HG02571 (cell line): ENCODE measurements around the gene CAMK1D.
"Not testable (repeated sequence)": the region's sequence is repeated elsewhere in the genome, so short reads cannot be mapped to it uniquely, and the experiment has no call there.

Experiments
- ATAC-seq: cut with Tn5 transposase; IDR thresholded peaks from one replicate; pipeline ENCODE4 v1.9.1; 2021; ENCODE audit warnings: mild to moderate bottlenecking, moderate library complexity; ENCODE audit not compliant: unreplicated experiment

Gene CAMK1D

DNA sequence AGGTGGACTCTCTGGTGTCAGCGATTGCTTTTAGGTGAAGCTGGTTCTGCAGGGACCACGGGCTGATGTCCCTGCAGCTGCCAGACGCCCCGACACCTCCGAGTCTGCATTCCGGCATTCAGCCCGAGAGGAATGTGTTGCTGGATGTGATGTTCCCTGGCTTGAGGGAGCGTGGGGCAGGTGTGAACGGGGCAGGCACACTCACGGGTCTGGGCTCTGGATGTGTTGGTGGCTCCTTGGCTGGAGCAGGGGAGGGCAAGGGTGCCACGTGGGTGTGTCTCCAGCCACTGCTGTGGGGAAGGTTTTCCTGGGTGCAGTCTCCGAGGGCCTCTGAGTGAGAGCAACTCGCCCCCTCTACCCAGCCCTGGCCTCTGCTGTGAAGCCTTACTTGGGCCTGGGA lies 140.5 kb downstream of the CAMK1D start:
- ATAC-seq, result no peak

DNA sequence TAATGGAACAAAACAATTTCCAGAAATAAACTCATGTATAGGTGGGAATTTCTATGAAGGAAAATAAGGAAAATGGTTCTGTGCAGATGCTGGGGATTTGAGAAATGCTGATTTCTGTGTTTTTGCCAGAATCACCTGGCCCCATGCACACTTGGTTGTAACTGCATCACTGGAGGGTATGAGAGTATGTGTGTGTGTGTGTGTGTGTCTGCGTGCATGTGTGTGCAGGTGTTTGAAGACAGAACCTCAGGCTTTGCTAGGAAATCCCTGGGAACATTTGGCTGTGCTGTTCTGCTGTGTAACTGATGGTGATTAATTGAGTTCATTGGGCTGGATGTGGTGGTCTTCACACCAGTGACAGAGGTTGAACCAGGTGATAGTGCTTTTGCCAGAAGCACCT lies 141.6 kb downstream of the CAMK1D start:
- ATAC-seq, result no peak

DNA sequence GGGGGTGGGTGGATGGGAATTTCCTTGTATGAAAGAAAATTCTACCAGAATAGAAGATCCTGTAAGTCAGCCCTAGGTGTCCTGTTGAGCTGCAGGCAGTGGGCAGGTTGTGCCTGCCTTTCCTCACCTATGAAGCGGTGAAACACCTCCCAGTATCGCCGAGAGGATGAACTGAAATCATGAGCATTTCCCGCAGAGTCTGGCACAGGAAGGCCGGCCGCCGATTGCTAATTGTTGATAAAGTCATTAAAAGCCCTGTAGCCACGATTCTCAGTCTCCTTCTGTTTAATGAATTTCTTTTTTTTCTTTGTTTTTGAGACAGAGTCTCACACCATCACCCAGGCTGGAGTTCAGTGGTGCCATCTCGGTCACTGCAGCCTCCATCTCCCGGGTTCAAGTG lies 142.1 kb downstream of the CAMK1D start:
- no peak for ATAC-seq

DNA sequence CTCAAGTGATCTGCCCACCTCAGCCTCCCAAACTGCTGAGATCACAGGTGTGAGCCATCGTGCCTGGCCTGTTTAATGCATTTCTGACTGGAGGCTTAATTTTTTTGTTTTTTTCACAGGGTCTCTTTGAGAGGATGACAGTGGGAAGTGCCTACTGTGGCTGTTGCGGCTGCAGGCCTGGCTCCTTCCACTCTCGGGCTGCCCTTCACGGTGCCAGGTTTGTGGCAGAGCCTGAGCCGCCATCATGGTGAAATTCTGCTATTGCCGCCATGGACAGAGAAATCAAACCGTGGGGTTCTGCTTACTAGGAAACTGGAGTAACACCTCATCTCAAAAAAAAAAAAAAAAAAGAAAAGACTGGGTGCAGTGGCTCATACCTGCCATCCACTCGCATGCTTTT lies 142.7 kb downstream of the CAMK1D start:
- no peak for ATAC-seq

DNA sequence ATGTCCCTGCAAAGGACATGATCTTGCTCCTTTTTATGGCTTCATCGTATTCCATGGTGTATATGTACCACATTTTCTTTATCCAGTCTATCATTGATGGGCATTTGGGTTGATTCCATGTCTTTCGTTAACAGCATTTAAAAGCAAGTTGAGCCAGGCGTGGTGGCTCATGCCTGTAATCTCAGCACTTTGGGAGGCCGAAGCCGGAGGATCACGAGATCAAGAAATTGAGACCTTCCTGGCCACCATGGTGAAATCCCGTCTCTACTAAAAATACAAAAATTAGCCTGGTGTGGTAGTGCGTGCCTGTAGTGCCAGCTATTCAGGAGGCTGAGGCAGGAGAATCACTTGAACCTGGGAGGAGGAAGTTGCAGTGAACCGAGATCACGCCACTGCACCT lies 147.7 kb downstream of the CAMK1D start:
- not testable (repeated sequence) for ATAC-seq

DNA sequence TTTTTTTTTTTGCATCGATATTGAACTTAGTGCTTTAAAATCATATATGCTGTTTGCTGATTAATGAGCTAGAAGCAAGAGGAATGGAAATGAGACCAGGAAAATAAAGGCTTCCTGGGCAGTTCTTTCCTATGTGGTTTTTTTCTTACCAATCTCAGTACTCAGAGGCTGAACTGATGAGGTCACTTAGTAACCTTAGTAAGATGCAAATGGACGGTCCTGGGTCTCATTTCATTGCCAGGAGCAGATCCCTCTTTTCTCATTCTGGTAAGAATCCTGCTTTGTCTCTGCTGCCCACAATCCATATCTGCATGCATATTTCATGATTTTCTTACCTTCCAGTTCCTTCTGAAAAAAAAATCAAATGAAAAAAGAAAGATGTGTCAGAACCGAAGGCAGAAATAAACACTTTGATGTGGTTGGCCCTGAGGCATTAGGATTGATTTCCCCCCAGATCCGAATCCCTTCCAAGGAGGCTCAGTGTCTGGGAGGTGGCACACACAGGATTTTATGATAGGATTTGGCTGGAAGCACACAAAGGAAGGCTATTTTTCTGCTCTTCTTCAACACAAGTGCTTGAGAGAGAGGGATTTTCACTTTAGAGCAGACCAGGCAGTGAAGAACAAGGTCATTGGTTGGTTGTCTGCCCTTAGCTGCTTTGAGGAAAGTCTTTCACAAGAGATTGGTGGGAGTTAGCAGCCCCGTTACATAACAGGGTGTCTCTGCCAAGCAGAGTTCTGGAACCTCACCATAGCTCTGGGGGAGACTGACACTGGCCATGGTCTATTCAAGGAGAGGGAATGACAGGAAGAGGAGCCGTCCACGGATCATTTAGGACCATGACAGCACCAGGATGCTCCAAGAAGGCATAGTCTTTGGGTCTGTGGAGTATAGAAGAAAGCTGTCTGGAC lies 150.0 kb downstream of the CAMK1D start:
- ATAC-seq, result no peak

DNA sequence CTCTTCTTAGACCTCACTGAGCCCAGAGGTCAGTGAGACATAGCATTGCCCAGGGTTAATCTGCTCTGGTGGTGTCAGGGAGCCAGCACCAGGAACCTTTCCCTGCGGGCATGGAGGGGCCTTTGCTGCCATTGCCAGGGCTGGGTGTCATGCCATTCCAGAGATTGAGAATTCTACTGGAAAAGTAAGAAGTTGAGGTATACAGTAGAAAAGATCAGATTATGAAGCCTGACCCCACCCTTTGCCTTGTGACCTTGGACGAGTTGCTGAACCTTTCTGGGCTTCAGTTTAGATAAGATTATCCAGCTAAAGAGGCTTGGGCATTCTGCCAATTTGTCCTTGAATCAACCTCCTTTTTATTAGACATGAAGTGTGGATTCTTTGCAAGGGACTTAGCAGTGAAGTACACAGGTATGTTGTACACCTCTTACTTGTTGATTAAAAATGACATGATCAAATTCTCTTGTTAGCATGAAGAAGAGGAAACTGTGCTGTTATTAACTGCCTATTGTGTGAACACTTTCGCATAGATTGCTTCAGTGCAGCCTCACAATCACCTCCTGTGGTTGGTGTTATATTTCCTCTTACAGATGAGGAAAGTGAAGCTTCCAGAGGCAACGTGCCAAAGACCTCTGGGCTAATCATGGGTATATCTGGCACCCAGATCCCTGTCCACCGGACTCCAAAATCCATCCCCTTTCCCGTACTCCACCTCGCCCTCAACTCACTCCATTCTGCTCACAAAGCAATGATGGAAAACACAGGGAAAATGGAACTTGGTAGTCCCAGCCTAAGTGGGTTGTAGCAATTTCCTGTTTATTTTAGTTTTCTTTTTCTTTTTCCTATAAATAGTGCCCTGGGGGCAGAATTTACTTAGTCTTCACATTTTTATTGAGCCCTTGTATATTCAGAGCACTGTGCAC lies 151.3 kb downstream of the CAMK1D start:
- ATAC-seq, result no peak

DNA sequence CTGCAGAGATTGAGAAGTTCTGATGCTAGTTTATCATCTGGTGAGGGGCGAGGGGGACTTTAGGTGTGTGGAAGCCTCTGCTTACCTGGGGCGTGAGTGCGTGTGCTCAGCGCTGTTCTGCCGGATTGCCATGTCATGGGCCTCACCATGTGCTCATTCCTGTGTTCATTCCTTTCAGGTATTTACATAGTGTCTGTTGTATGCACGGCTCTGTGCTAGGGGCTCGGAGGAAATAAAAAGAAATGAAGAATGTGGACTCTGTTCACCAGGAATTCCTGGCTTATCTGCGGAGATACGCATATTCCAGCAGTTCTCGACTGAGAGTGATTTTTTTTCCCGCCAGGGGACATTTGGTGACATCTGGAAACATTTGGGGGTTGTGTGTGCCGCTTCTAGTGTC lies 152.0 kb downstream of the CAMK1D start:
- no peak for ATAC-seq

DNA sequence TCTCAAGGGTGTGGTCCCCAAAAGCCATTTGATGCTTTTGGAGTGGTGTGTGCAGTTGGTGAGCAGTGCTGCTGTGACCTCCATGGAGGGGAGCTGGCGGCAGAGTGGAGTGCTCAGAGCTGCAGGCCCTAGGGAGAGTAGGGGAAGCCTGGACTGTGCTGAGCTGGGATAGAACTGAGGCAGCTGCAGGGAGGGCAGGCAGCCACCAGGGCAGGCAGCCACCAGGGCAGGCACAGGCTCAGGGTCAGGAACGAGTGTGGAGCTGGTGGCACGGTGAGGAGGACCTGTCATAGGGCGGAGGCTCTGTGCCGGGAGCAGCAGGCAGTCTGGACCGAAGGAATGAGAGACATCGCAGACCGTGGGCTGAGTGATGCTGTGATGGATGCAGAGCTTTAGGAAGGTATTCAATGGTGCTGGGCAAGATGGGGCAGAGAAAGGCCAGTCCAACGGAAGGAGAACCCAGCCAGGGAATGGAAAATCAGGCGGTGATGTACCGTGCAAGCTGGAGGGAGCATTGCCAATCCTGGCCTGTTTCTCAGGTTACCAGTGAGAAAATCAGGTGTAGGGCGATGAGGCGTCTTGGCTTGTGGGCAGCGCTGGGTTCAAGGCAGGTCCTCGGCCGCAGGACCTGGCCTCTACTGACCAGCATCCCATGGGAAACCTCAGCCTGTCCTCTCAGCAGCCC lies 152.6 kb downstream of the CAMK1D start:
- no peak for ATAC-seq

DNA sequence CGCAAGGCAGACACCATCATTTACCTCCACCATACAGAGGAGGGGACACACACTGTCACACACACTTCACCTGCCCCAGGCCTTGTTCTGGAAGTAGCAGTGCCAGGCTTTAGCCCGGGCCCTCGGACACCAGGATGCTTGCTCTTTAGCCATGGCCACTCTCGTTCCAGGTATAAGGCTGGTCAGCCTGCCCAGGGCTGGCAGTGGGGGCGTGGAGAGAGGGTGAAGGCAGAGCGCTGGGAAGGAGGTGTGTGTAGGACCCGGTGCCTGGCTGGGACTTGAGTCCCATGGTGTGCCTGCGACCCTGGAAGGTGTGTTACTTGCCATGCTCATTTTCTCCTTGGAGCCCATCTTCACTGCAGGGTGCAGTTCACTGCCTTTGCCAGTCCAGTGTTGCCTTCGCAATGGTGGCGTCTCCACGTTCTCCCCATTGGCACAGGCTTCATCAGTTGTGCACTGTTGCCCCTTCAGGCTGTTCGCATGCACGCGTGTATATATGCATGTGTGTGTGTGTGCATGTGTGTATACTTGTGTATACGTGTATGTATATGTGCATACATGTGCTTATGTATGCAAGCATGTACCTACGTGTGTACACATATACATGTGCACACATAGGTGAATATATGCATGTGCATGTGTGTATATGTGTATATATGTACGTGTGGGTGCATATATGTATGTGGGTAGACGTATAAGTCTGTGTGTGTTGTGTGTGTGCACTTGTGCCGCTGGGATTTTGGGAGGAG lies 153.4 kb downstream of the CAMK1D start:
- no peak for ATAC-seq

DNA sequence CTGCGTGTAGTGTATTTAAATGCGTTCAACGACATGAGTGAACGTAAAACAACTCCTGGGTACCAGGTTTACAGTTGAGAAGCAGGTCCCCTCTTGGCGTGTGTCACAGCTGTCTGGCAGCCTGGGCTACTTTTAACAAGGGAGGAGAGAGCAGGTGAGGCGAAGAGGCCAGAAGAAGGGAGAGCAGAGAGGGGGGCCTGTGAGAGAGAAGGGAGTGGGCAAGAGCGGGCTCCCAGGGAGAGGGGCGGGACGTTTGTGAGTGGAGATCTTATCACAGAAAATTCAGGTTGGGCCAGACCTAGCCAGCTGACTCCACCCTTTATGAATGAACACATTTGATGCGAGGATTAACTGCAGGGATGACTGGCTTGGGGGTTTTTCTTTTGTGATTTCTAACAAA lies 154.0 kb downstream of the CAMK1D start:
- no peak for ATAC-seq

DNA sequence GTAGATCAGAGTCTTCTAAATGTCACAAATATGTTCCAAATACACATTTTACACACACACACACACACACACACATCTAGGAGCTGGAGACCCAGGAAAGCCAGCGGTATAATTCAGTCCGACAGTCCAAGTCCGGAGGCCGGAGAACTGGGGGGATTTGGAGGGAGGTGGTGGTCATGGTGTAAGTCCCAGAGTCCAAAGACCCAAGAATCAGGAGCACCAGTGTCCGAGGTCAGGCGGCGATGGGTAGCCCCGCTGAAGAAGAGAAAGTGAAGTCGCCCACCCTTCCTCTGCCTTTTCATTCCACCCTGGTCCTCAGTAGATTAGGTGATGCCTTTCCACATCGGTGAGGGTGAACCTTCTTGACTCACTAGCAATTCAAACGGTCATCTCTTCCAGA lies 154.8 kb downstream of the CAMK1D start:
- no peak for ATAC-seq

DNA sequence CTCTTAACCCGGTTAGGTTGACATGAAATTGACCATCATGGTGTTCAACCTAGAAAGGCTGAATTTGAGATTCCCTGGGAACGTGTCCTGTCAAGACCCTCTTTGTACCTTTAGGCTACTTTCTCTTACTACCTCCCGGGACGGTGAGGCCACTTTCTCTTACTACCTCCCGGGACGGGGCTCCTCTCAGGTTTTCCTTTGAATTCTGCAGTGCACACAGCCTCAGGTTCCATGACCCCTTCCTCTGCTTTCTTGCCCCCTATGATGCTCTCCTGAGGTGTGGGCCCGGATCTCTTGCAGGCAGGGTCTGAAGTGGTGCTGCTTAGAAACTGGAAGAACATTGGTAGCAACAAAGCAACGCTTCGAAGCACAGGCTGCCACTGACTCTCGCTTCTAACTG lies 155.3 kb downstream of the CAMK1D start:
- no peak for ATAC-seq

DNA sequence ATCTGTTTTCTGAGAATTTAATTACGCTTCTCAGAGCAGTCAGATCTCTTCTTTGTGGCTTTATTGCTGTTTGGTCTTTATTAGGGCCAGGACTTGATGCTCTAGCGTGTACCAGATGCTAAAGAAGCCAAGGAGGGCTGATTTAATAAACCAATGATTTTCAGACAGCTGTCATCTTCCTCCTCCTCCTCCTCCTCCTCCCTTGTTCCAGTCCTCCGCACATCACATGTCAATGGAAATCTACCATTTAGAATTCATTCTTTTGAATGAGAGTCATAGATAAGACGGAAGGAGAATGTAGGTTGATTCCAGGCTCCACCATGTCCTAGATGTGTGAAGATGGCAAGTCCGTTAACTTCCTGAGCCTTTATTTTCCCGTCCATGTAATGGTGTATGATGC lies 156.3 kb downstream of the CAMK1D start:
- no peak for ATAC-seq

DNA sequence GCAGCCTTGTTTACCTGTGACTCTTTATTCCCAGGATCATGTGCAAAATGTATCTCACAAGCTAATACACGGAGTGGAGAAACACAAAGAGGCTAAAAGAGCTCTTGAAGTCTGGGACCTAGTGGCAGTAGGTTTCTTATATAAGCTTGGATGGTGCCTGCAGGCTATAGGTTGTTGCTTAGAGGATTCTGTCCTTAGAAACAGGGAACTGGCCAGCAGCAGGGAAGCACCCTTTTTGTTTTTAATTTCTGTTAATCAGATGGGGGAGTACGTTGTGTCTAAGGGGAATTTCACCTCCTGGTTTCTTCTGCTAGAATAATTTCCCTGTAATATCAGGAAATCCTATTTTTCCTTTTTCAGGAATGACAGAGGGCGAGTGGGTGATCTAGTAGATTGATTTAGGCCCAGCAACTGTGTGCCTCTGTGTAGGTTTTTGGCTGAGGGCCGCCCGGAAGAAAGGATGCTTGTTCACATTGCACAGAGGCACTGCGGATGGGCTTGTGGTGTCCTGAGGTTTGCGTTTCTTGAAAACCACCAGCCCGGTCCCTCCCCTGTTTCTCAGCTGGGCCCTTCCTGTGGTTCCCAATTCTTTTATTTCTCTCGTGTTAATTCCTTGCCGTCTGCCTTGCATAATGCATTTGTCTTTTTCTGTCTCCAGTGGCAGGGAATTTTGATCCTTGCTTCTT lies 158.0 kb downstream of the CAMK1D start:
- ATAC-seq, result no peak

DNA sequence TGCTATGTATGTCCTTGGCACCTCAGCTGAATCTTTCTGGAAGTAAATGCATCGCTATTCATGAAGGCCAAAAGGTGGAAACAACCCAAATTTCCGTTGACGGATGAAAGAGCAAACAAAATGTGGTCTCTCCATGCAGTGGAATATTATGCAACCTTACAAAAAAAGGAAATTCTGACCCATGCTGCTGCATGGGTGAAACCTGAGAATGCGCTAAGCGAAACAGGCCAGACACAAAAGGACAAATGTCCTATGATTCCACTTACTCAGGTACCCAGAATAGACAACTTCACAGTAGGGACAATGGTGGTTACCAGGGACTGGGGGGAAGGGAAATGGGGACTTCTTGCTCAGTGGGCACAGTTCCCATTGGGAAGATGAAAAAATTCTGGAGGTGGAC lies 158.8 kb downstream of the CAMK1D start:
- no peak for ATAC-seq

DNA sequence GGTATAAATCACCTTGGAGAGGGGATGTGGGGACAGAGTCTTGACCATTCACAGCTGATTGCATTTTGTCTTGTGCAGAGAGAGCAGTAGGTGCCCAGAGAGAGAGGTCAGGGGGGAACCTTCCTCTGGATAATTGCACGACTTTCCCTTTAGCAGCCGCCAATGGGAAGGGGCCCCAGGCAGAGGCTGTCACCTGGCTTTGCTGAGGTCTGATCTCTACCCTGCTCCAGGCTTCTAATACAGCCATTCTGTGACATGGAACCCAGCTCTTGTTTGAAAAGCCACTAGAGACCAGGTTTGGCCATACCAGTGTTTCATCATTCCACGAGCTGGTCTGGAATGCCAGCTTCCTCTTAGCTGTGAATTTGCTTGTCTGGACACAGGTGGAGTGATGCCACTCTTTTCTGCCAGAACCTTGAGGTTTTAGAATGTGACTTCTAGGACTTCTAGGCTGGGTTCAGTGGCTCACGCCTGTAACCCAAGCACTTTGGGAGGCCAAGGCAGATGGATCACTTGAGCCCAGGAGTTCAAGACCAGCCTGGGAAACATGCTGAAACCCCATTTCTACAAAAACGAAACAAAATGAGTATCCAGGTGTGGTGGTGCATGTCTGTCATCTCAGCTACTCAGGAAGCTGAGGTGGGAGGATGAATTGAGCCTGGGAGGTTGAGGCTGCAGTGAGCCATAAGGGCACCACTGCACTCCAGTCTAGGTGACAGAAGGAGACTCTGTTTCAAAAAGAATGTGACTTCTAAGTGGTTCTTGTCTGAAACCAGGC lies 159.9 kb downstream of the CAMK1D start:
- no peak for ATAC-seq

DNA sequence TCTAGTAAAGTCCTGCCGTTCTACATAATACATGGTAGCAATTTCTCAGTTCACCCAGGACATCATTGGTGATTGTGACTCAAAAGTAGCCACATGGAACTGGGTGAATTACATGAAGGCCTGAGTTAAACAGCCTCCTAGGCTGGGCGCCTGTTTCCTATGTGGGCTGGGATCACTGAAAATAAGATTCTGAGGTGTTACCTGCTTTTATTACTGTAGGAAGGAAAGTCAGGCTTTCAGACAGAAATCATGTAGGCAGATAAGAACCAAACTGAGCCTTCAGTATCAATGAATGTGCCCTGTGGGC lies 160.4 kb downstream of the CAMK1D start:
- ATAC-seq, result no peak

DNA sequence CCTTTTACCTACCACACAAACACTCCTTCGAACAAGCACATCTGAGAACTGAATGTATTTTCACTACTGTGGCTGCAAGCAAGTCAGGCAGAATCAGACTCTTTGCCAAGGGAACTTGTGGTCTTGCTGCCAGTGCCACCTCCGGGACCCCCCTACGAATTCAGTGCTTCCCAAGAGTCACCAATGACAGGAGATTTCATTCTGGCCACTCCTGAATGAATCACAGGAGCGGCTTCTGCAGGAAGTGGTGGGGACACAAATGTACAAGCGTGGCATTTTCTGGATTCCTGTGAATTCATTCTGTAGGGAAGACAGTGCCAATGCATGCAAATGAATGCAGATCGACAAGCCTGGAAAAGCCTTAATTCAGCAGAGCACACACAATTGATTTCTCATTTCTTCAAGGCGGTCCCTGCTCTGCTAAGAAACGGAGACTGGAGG lies 161.2 kb downstream of the CAMK1D start:
- ATAC-seq, result no peak
